Transverse colon (tissue), 4 donors: Measurements from ENCODE around the gene PNMA6E. TPM values are rescaled to one million over a fixed set of nuclear protein-coding genes. Genes with fewer than 3 reads are reported as not detected.

Experiments
- DNase-seq: peaks from one replicate; pipeline ENCODE4 v3.0.0-alpha.2; 2019
- H3K27ac ChIP-seq, 4 donors: fragments of 200-600 bp; sonication (generic); 2 replicates each; pipeline ENCODE4 v1.5.1; 2016 to 2018; ENCODE audit warnings: inconsistent platforms in 4 of 4
- H3K27me3 ChIP-seq: fragments of 200-600 bp; sonication (generic); 2 replicates; pipeline ENCODE4 v1.5.1; 2017; ENCODE audit warnings: inconsistent platforms
- H3K36me3 ChIP-seq, 4 donors: fragments of 200-600 bp; sonication (generic); 2 replicates each; pipeline ENCODE4 v1.5.1; 2017 to 2019; ENCODE audit warnings: inconsistent platforms in 4 of 4
- H3K4me1 ChIP-seq, 4 donors: fragments of 200-600 bp; sonication (generic); 2 replicates each; pipeline ENCODE4 v1.5.1; 2017 to 2020; ENCODE audit warnings: inconsistent platforms in 4 of 4
- H3K4me3 ChIP-seq, 4 donors: fragments of 200-600 bp; sonication (generic); 1 replicate in 1 of 4; 2 replicates in 3 of 4; pipeline versions ENCODE4 v1.5.1 to v1.6.1; 2017 to 2019; ENCODE audit warnings: inconsistent platforms in 4 of 4
- H3K9me3 ChIP-seq, 2 donors: fragments of 200-600 bp; sonication (generic); 2 replicates each; pipeline ENCODE4 v1.5.1; 2017 to 2019; ENCODE audit warnings: inconsistent platforms in 2 of 2
- EP300 ChIP-seq: sonication (generic); formaldehyde crosslinking; IDR thresholded peaks from one replicate; pipeline ENCODE4 v1.6.1; 2017; ENCODE audit warnings: antibody characterized with exemption, low read depth
- POLR2A ChIP-seq: fragments of 450-650 bp; IDR thresholded peaks from one replicate; pipeline ENCODE4 v1.6.1; 2016; ENCODE audit warnings: antibody characterized with exemption, mild to moderate bottlenecking, moderate library complexity
- POLR2AphosphoS5 ChIP-seq, 3 donors: sonication (generic); formaldehyde crosslinking; IDR thresholded peaks; one replicate each; pipeline ENCODE4 v1.6.1; 2016; ENCODE audit warnings: antibody characterized with exemption in 3 of 3
- WGBS, 2 donors: methylation state at CpG; one replicate each; pipeline ENCODE4 v1.1.5; 2018; ENCODE audit warnings: low coverage in 1 of 2; 5-methylcytosine and 5-hydroxymethylcytosine counted together
- in situ Hi-C, 4 donors: fragments of 200-750 bp; cut with MboI; loops; one replicate each; pipeline versions ENCODE4 v1.15.0 to v1.15.1; 2017; ENCODE audit warnings: low sequenced_read_pairs in 3 of 4, low pct_ligation_motif_present in 1 of 4, low pct_unique_long_range_greater_than_20kb in 1 of 4
- intact Hi-C: fragments of 100-400 bp; cut with DNase I; formaldehyde crosslinking; loops from one replicate; pipeline ENCODE4 v1.15.1; 2023; ENCODE audit warnings: low total_unique reads
- total RNA-seq, 4 donors: library from RNA; depleted of rRNA; stranded (reverse); fragments of >200 nt; gene quantifications; one replicate each; pipeline ENCODE4 v1.1.0, GENCODE V29; 2016
- TF ChIP-seq, protein P1 (sequence below), 5 experiments: fragments of 200-600 bp in 3 of 5; fragments of 450-650 bp in 2 of 5; sonication (generic) in 3 of 5; IDR thresholded peaks; 1 replicate in 2 of 5; 2 replicates in 3 of 5; pipeline ENCODE4 v1.5.1; 2016 to 2017; ENCODE audit warnings: antibody characterized with exemption in 5 of 5, inconsistent platforms in 3 of 5, mild to moderate bottlenecking in 2 of 5, moderate library complexity in 1 of 5

The PNMA6E gene
- total RNA-seq, 4 donors from 2014 or later: not detected

DNA sequence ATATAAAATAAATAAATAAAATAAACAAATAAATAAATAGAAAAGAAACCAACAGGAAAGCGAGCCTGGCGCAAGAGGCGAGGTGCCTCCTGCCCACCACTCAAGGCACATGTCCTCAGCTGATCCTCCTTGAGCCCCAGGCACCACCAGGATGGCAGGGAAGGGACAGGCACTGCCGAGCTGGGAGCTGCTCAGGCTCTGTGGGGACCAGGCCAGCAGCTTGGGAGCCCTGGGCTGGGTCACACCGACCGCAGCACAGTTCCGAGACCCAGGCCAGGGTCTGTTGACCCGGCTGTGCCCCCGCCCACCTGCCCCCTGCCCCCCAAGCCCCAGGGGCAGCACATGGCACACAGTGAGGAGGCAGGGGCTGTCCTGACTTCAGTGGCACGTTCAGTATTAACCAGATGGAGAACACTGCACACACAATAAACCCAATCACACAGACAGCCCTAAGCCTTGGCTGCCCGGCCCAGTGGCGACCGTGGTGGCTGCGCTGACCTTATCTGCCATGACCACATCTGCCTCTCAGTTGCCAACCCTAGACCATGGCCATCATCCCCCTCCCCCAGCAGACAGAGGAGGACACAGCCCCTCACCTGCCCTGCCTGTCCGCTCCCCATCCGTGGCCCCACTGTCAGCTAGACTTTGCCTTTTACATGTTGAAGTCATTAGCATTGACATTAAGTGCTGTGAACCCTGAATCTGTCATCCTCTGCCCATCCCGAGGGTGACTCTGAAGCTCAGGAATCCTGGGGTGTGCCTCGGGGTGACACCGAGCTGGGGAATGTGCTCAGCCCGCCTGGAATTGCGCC is 47.6 kb upstream of the PNMA6E start:
- in situ Hi-C loops (no loop called here), intact Hi-C loops (no loop called here)
- Histone ChIP-seq H3K36me3 (no peaks in the 10 kb centered on the region), H3K4me1 (no peaks in the 10 kb centered on the region), H3K27me3 (no peaks in the 10 kb centered on the region), H3K9me3 (no peaks in the 10 kb centered on the region), H3K4me3 (no peak overlapping the region), H3K27ac (no peak overlapping the region)
- TF ChIP-seq POLR2AphosphoS5 (IDR thresholded peaks at IDR 0.05): no peak
- no peak for TF ChIP-seq EP300
- TF ChIP-seq, protein P1, sequence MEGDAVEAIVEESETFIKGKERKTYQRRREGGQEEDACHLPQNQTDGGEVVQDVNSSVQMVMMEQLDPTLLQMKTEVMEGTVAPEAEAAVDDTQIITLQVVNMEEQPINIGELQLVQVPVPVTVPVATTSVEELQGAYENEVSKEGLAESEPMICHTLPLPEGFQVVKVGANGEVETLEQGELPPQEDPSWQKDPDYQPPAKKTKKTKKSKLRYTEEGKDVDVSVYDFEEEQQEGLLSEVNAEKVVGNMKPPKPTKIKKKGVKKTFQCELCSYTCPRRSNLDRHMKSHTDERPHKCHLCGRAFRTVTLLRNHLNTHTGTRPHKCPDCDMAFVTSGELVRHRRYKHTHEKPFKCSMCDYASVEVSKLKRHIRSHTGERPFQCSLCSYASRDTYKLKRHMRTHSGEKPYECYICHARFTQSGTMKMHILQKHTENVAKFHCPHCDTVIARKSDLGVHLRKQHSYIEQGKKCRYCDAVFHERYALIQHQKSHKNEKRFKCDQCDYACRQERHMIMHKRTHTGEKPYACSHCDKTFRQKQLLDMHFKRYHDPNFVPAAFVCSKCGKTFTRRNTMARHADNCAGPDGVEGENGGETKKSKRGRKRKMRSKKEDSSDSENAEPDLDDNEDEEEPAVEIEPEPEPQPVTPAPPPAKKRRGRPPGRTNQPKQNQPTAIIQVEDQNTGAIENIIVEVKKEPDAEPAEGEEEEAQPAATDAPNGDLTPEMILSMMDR (IDR thresholded peaks at IDR 0.05): no peak
- TF ChIP-seq POLR2A: no peak
- DNase-seq: no peak
- WGBS, 2 donors: 92% methylated on average over 17 of the region's 21 CpGs; no CpG with 5 or more reads in 1 of the 2 donors

DNA sequence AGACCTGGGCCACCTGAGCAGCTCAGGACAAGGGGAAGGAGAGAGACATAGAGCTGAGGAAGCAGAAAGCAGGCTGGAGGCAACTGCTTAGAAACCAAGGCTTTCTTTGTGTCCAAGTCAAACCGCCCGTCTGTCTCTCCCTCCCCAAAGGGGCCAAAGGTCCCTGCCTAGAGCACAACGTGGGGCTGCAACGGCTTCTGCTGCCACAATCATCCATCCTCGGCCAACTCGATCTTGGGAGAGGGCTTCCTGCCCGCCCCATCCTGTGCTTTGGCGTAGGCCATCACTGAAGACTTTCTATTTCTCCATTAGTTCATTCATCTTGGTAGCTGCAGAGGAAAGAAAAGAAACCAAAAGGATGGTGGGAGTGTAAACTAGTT is 46.4 kb upstream of the PNMA6E start:
- DNase-seq: no peak
- no peaks in the 10 kb centered on the region for H3K9me3 ChIP-seq
- H3K36me3 ChIP-seq: no peaks in the 10 kb centered on the region
- 81% methylated on average over 8 of the region's 8 CpGs; no CpG with 5 or more reads in 1 of the 2 donors for WGBS, 2 donors
- H3K27ac ChIP-seq: no peak overlapping the region
- H3K27me3 ChIP-seq: no peaks in the 10 kb centered on the region
- no peaks in the 10 kb centered on the region for H3K4me1 ChIP-seq
- intact Hi-C loops (no loop called here), in situ Hi-C loops (no loop called here)
- TF ChIP-seq POLR2AphosphoS5 (IDR thresholded peaks at IDR 0.05) (no peak), EP300 (no peak), POLR2A (no peak)
- TF ChIP-seq, protein P1 (IDR thresholded peaks at IDR 0.05): no peak
- H3K4me3 ChIP-seq: no peak overlapping the region

DNA sequence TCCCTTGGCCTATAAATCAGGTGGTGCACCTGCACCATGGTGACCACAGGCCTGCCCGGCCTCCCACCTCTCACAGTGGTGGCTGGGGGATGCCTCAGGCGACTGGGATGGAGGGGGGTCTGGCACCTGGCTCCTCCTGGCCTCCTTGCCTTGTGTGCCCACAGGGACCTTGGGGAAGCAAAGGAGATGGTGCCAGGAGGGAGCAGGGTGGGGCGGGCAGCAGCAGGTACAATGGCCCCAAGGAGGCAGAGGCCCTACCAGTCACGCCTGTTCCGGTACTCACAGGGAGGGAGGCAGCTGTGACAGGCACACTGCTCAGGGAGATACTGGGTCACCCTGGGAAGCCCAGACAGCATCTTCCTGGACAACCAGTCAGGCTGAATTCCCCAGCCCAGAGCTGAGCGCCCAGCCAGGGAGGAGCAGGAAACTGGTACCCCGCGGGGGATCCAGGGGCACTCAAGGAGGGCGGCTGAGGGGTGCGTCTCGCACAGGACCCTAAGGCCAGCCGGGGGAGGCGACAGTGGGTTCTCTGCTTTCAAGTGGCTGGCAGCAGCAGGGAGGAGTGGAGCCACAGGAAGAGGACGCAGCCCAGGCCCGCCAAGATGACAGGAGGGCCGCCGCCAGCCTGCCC is 45.9 kb upstream of the PNMA6E start:
- WGBS, 2 donors: 91% methylated on average over 13 of the region's 17 CpGs; no CpG with 5 or more reads in 1 of the 2 donors
- Histone ChIP-seq H3K27ac (no peak overlapping the region), H3K36me3 (no peaks in the 10 kb centered on the region), H3K4me3 (no peak overlapping the region), H3K4me1 (no peaks in the 10 kb centered on the region), H3K9me3 (no peaks in the 10 kb centered on the region), H3K27me3 (no peaks in the 10 kb centered on the region)
- in situ Hi-C loops (no loop called here), intact Hi-C loops (no loop called here)
- TF ChIP-seq EP300: no peak
- DNase-seq: no peak

DNA sequence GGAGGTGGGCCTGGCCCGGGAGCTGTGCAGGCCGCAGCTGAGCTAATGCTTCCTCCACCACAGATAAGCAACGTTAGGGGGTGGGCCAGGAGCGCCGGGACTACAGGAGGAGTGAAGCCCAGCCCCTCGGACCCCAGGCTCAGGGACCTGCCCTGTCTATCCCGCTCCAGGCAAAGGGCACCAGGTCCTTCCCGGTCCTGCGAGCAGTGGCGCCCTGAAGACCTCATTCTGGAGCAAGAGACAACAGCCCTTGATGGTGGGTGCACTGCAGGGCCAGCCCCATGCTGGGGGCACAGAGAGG is 45.4 kb upstream of the PNMA6E start:
- no peaks in the 10 kb centered on the region for H3K4me1 ChIP-seq
- H3K36me3 ChIP-seq: no peaks in the 10 kb centered on the region
- no peak overlapping the region for H3K27ac ChIP-seq
- intact Hi-C loops (no loop called here), in situ Hi-C loops (no loop called here)
- no peaks in the 10 kb centered on the region for H3K9me3 ChIP-seq
- TF ChIP-seq POLR2AphosphoS5 (IDR thresholded peaks at IDR 0.05): no peak
- no peak for TF ChIP-seq EP300
- TF ChIP-seq POLR2A: no peak
- TF ChIP-seq, protein P1 (IDR thresholded peaks at IDR 0.05): no peak
- H3K4me3 ChIP-seq: no peak overlapping the region
- WGBS, 2 donors: 79% methylated on average over 10 of the region's 10 CpGs; no CpG with 5 or more reads in 1 of the 2 donors
- DNase-seq: no peak
- H3K27me3 ChIP-seq: no peaks in the 10 kb centered on the region
